IMR-90 (cell line): ENCODE measurements around the gene CAPN10. TPM values are rescaled to one million over a fixed set of nuclear protein-coding genes. Genes with fewer than 3 reads are reported as not detected.

Experiments used
- ATAC-seq: fragments of 200-7000 bp; cut with Tn5 transposase; 2 replicates; pipeline ENCODE4 v1.9.1; 2020; ENCODE audit warnings: low read depth, mild to moderate bottlenecking, moderate library complexity
- BruUV-seq: library from RNA; stranded (reverse); fragments of 400-500 nt; replicated peaks from 2 replicates; lab custom pipeline; 2021; lab: Mats Ljungman, UMichigan
- CTCF ChIA-PET: fragments of 300-600 bp; formaldehyde crosslinking; extraction: SDS; loops from one replicate; lab custom pipeline; 2021; ENCODE audit warnings: antibody characterized with exemption; lab: Yijun Ruan, JAX
- POLR2A ChIA-PET: fragments of 300-600 bp; sonication (Branson Sonifier 250); formaldehyde crosslinking; loops from one replicate; lab custom pipeline; 2022; ENCODE audit warnings: antibody characterized with exemption; ENCODE audit not compliant: unreplicated experiment; lab: Charles Lee
- DNase-seq: peaks from one replicate; pipeline ENCODE4 v3.0.0; 2013
- H2AFZ ChIP-seq: replicated peaks from 2 replicates; pipeline ENCODE3; 2013; ENCODE audit warnings: low read length, mild to moderate bottlenecking; ENCODE audit not compliant: poor library complexity
- H2AK5ac ChIP-seq: 2 replicates; pipeline ENCODE4 v1.6.1; 2013; ENCODE audit warnings: low read depth, low read length, inconsistent platforms
- H2AK9ac ChIP-seq: replicated peaks from 2 replicates; pipeline ENCODE3; 2013; ENCODE audit warnings: mild to moderate bottlenecking, low read depth, low read length, moderate library complexity; ENCODE audit not compliant: poor library complexity
- H2BK120ac ChIP-seq: 2 replicates; pipeline ENCODE4 v1.6.1; 2013; ENCODE audit warnings: low read depth, low read length, inconsistent platforms
- H2BK15ac ChIP-seq: 3 replicates; pipeline ENCODE4 v1.6.1; 2013; ENCODE audit warnings: low read depth, low read length, inconsistent platforms
- H2BK20ac ChIP-seq: 2 replicates; pipeline ENCODE4 v1.6.1; 2013; ENCODE audit warnings: low read depth, mild to moderate bottlenecking, inconsistent platforms, low read length, moderate library complexity
- H2BK5ac ChIP-seq: 2 replicates; pipeline ENCODE4 v1.6.1; 2013; ENCODE audit warnings: mild to moderate bottlenecking, low read depth, low read length, inconsistent platforms; ENCODE audit not compliant: poor library complexity, severe bottlenecking
- H3K14ac ChIP-seq: replicated peaks from 2 replicates; pipeline ENCODE4 v1.6.1; 2013; ENCODE audit warnings: low read depth, low read length, inconsistent platforms
- H3K18ac ChIP-seq: 2 replicates; pipeline ENCODE4 v1.6.1; 2013; ENCODE audit warnings: low read depth, low read length, control low read depth
- H3K23ac ChIP-seq: 2 replicates; pipeline ENCODE4 v1.6.1; 2013; ENCODE audit warnings: low read depth, low read length, inconsistent platforms
- H3K27ac ChIP-seq: 2 replicates; pipeline ENCODE4 v1.5.1; 2013; ENCODE audit warnings: mild to moderate bottlenecking, control low read depth, low read length; ENCODE audit not compliant: insufficient read depth
- H3K27me3 ChIP-seq: 2 replicates; pipeline ENCODE4 v1.6.1; 2013; ENCODE audit warnings: low read length; ENCODE audit not compliant: control insufficient read depth, insufficient read depth
- H3K36me3 ChIP-seq: 2 replicates; pipeline ENCODE4 v1.6.1; 2013; ENCODE audit warnings: low read length, mixed read lengths; ENCODE audit not compliant: control insufficient read depth, insufficient read depth
- H3K4ac ChIP-seq: 2 replicates; pipeline ENCODE4 v1.6.1; 2013; ENCODE audit warnings: low read depth, low read length, inconsistent platforms
- H3K4me1 ChIP-seq: 2 replicates; pipeline ENCODE4 v1.6.1; 2013; ENCODE audit warnings: low read length, mixed read lengths; ENCODE audit not compliant: control insufficient read depth, insufficient read depth
- H3K4me2 ChIP-seq: 2 replicates; pipeline ENCODE4 v1.6.1; 2013; ENCODE audit warnings: low read depth, mild to moderate bottlenecking, control low read depth, low read length, moderate library complexity
- H3K4me3 ChIP-seq: 2 replicates; pipeline ENCODE4 v1.5.1; 2013; ENCODE audit warnings: low read depth, mild to moderate bottlenecking, control low read depth, low read length, moderate library complexity; ENCODE audit not compliant: insufficient read depth
- H3K56ac ChIP-seq: 2 replicates; pipeline ENCODE4 v1.6.1; 2013; ENCODE audit warnings: low read length, inconsistent platforms; ENCODE audit not compliant: insufficient read depth; ENCODE audit errors: extremely low read depth
- H3K79me1 ChIP-seq, 2 experiments: 2 replicates each; pipeline ENCODE4 v1.6.1; 2013; ENCODE audit warnings: low read length in 2 of 2, inconsistent platforms in 1 of 2, low read depth in 1 of 2
- H3K9ac ChIP-seq: 2 replicates; pipeline ENCODE4 v1.6.1; 2013; ENCODE audit warnings: low read depth, low read length, control low read depth
- H3K9me1 ChIP-seq: 2 replicates; pipeline ENCODE4 v1.6.1; 2013; ENCODE audit warnings: low read length, inconsistent platforms; ENCODE audit not compliant: insufficient read depth
- H3K9me3 ChIP-seq: 2 replicates; pipeline ENCODE4 v1.6.1; 2013; ENCODE audit warnings: low read length; ENCODE audit not compliant: control insufficient read depth, insufficient read depth
- H4K20me1 ChIP-seq: 2 replicates; pipeline ENCODE4 v1.6.1; 2013; ENCODE audit warnings: low read length, inconsistent platforms; ENCODE audit not compliant: insufficient read depth
- H4K5ac ChIP-seq: 2 replicates; pipeline ENCODE4 v1.6.1; 2013; ENCODE audit warnings: mild to moderate bottlenecking, low read depth, low read length, control low read depth
- H4K8ac ChIP-seq, 2 experiments: 2 replicates each; pipeline ENCODE4 v1.6.1; 2013; ENCODE audit warnings: low read depth in 2 of 2, low read length in 2 of 2, control low read depth in 1 of 2, inconsistent platforms in 1 of 2
- H4K91ac ChIP-seq: 2 replicates; pipeline ENCODE4 v1.6.1; 2013; ENCODE audit warnings: low read depth, low read length, inconsistent platforms; ENCODE audit not compliant: insufficient read depth
- BHLHE40 ChIP-seq: fragments of 150-350 bp; IDR thresholded peaks from 2 replicates; pipeline ENCODE4 v1.6.1; 2016; ENCODE audit warnings: mild to moderate bottlenecking, low read depth, low read length
- CEBPB ChIP-seq: IDR thresholded peaks from 2 replicates; pipeline ENCODE4 v1.6.1; 2012; ENCODE audit warnings: low read depth, low read length, improper control_type of control experiment
- CHD1 ChIP-seq: IDR thresholded peaks from 2 replicates; pipeline ENCODE4 v1.6.1; 2012; ENCODE audit warnings: low read depth, low read length, improper control_type of control experiment
- CTCF ChIP-seq: conservative IDR thresholded peaks from 2 replicates; pipeline ENCODE4 v1.5.1; 2012; ENCODE audit warnings: mild to moderate bottlenecking, low read depth, low read length, improper control_type of control experiment
- ELK1 ChIP-seq: fragments of 150-350 bp; IDR thresholded peaks from 2 replicates; pipeline ENCODE4 v1.6.1; 2016; ENCODE audit warnings: low read depth, mild to moderate bottlenecking, low read length, moderate library complexity, borderline replicate concordance
- FOS ChIP-seq: fragments of 150-350 bp; IDR thresholded peaks from 2 replicates; pipeline ENCODE4 v1.6.1; 2016; ENCODE audit warnings: low read depth, low read length
- MAFK ChIP-seq: IDR thresholded peaks from 2 replicates; pipeline ENCODE4 v1.6.1; 2012; ENCODE audit warnings: low read depth, low read length, improper control_type of control experiment
- MAZ ChIP-seq: IDR thresholded peaks from 2 replicates; pipeline ENCODE4 v1.6.1; 2012; ENCODE audit warnings: low read depth, mild to moderate bottlenecking, low read length, improper control_type of control experiment, moderate library complexity, borderline replicate concordance
- MXI1 ChIP-seq: IDR thresholded peaks from 2 replicates; pipeline ENCODE4 v1.6.1; 2012; ENCODE audit warnings: low read depth, mild to moderate bottlenecking, low read length, moderate library complexity, borderline replicate concordance
- NFE2L2 ChIP-seq: fragments of 150-350 bp; IDR thresholded peaks from 2 replicates; pipeline ENCODE4 v1.6.1; 2016; ENCODE audit warnings: low read depth, mild to moderate bottlenecking, low read length
- POLR2A ChIP-seq: IDR thresholded peaks from 2 replicates; pipeline ENCODE4 v1.6.1; 2012; ENCODE audit warnings: mild to moderate bottlenecking, low read depth, low read length
- RAD21 ChIP-seq: IDR thresholded peaks from 2 replicates; pipeline ENCODE4 v1.6.1; 2012; ENCODE audit warnings: low read length, improper control_type of control experiment
- RCOR1 ChIP-seq: IDR thresholded peaks from 2 replicates; pipeline ENCODE4 v1.6.1; 2012; ENCODE audit warnings: mild to moderate bottlenecking, low read length, improper control_type of control experiment; ENCODE audit not compliant: insufficient replicate concordance
- RFX5 ChIP-seq: IDR thresholded peaks from 2 replicates; pipeline ENCODE4 v1.8.0; 2012; ENCODE audit warnings: low read depth, mild to moderate bottlenecking, low read length, moderate library complexity
- SMC3 ChIP-seq: fragments of 150-350 bp; IDR thresholded peaks from 2 replicates; pipeline ENCODE4 v1.6.1; 2016; ENCODE audit warnings: low read depth, mild to moderate bottlenecking, antibody characterized with exemption, low read length, moderate library complexity
- USF2 ChIP-seq: fragments of 150-350 bp; IDR thresholded peaks from 2 replicates; pipeline ENCODE4 v1.6.1; 2017; ENCODE audit warnings: mild to moderate bottlenecking, antibody characterized with exemption, low read length, low read depth
- WGBS, 2 experiments: methylation state at CpG; one replicate each; pipeline versions ENCODE4 v1.1.5 to v1.1.7; 2013; ENCODE audit warnings: missing lambda C conversion rate in 2 of 2; ENCODE audit not compliant: insufficient read length in 1 of 2; ENCODE audit errors: extremely low coverage in 2 of 2; 5-methylcytosine and 5-hydroxymethylcytosine counted together
- dilution Hi-C: fragments of 300-500 bp; cut with HindIII; formaldehyde crosslinking; loops from one replicate; pipeline ENCODE4 v1.14.3; 2018; ENCODE audit warnings: low sequenced_read_pairs; ENCODE audit not compliant: unreplicated experiment
- in situ Hi-C: fragments of 300-500 bp; cut with MboI; formaldehyde crosslinking; loops from 3 replicates; pipeline ENCODE4 v1.14.3; 2019; ENCODE audit warnings: low sequenced_read_pairs, inconsistent platforms, mixed read lengths
- intact Hi-C: fragments of 100-400 bp; cut with micrococcal nuclease; formaldehyde crosslinking; loops from 2 replicates; pipeline ENCODE4 v1.10.0; 2022
- polyA plus RNA-seq, 3 experiments: library from polyadenylated mRNA; depleted of rRNA; stranded (reverse); fragments of >200 nt; gene quantifications; 2 replicates each; pipeline ENCODE4 v1.2.3, GENCODE V29; 2012; ENCODE audit warnings: low replicate concordance in 1 of 3
- total RNA-seq: library from RNA; depleted of rRNA; stranded (reverse); fragments of >200 nt; gene quantifications from 2 replicates; pipeline ENCODE4 v1.2.3, GENCODE V29; 2012

Gene CAPN10
- total and polyA plus RNA-seq, 2 of the 4 experiments (the other 2 are of a cell fraction): 6.3 to 20.9 TPM

GRCh38 chr2:240551288-240551687, 35.2 kb upstream of the CAPN10 start:
- Histone ChIP-seq H4K8ac (no peak overlapping the region), H2BK20ac (no peak overlapping the region), H3K4me3 (no peak overlapping the region), H4K20me1 (peaks cover 4% of the 10 kb centered on the region), H3K27me3 (no peaks in the 10 kb centered on the region), H4K5ac (no peak overlapping the region), H3K4ac (no peak overlapping the region), H3K9me1 (peaks cover 10% of the 10 kb centered on the region; the same call in 1 of the 2 replicates), H4K91ac (no peak overlapping the region), H3K79me1 (peaks cover 13 to 30% of the 10 kb centered on the region in 2 experiments; a peak in 3 of 4 replicates), H2AFZ (no peak overlapping the region), H3K18ac (no peak overlapping the region), H2BK120ac (no peak overlapping the region), H3K9me3 (no peaks in the 10 kb centered on the region), H3K4me1 (no peaks in the 10 kb centered on the region), H2BK5ac (no peak overlapping the region), H3K14ac (no peak overlapping the region), H3K36me3 (peaks cover 11% of the 10 kb centered on the region), H3K23ac (no peak overlapping the region), H3K9ac (no peak overlapping the region), H3K27ac (no peak overlapping the region), H2AK5ac (no peak overlapping the region), H2BK15ac (no peak overlapping the region), H3K56ac (no peak overlapping the region), H2AK9ac (no peak overlapping the region), H3K4me2 (no peak overlapping the region)
- ATAC-seq (no peak), DNase-seq (no peak)
- WGBS, 2 experiments: no CpG with 5 or more reads among the region's 4 CpGs
- in situ Hi-C loops (no loop called here), dilution Hi-C loops (no loop called here), intact Hi-C loops (no loop called here)
- BruUV-seq: no TSS peak
- TF ChIP-seq ELK1 (no peak), CHD1 (no peak), CEBPB (no peak), MAFK (no peak), RAD21 (no peak), RCOR1 (no peak), RFX5 (no peak), FOS (no peak), CTCF (no peak), MAZ (no peak), BHLHE40 (no peak), SMC3 (no peak), NFE2L2 (no peak), USF2 (no peak), POLR2A (no peak), MXI1 (no peak)
- POLR2A ChIA-PET: no interaction called here
- CTCF ChIA-PET: no interaction called here
